ENCODE data around the gene GSN. TPM values are rescaled to one million over a fixed set of nuclear protein-coding genes. Genes with fewer than 3 reads are reported as not detected.

The GSN gene
- total RNA-seq, 1 experiment from 2014 or later, result 43.4 TPM

DNA sequence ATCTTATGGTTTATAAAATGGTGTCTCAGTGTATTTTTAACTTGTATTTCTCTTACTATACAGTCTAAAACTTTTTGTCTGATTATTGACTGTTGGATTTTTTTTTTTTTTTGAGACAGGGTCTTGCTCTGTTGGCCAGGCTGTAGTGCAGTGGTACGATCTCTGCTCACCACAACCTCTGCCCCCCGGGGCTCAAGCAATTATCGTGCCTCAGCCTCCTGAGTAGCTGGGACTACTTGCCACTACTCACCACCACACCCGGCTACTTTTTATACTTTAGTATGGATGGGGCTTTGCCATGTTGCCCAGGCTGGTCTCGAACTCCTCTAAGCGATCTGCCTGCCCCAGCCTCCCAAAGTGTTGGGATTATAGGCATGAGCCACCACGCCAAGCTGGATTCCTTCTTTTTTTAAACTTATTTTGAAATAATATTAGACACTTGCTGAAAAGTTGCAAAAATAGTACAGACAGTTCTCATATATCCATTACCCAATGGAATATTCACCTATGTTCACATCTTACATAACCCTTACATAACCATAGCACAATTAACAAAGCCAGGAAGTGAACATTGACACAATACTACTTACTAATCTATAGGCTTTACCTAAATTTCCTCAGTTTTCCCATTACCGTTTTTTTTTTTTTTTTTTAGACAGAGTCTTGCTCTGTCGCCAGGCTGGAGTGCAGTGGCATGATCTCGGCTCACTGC, 54.9 kb downstream of the GSN start:
- Histone ChIP-seq H3K27ac (no peak overlapping the region), H3K4me1 (peaks cover 14% of the 10 kb centered on the region), H3K4me3 (no peak overlapping the region), H3K36me3 (no peaks in the 10 kb centered on the region), H3K9me3 (replicated peaks) (no peaks in the 10 kb centered on the region), H3K27me3 (no peaks in the 10 kb centered on the region)
- no peak for DNase-seq

DNA sequence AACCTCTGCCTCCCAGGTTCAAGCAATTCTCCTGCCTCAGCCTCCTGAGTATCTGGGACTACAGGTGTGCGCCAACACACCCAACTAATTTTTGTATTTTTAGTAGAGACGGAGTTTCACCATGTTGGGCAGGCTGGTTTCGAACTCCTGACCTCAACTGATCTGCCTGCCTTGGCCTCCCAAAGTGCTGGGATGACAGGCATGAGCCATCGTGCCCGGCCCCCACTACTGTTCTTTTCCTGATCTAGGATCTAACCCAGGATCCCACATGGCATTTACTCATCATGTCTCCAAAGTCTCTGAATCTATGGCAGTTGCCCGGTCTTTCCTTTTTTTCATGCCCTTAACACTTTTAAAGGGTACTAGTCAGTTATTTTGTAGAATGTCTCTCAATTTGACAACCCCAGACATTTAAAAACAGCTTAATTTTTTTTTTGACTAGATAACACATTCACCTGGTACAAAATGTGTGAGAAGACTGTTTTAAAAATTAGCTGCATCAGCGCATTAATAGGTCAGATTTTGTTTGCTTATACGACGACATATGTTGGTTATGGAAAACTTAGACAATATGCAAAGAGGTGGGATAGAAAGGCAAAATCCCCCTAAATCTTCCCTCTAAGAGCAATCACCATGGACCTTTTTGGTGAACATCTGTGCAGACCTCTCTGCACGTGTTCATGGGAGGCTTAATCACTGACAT, 55.6 kb downstream of the GSN start:
- no peaks in the 10 kb centered on the region for H3K9me3 ChIP-seq (replicated peaks)
- no peak for DNase-seq
- H3K4me3 ChIP-seq, result no peak overlapping the region
- H3K27me3 ChIP-seq, result no peaks in the 10 kb centered on the region
- no peaks in the 10 kb centered on the region for H3K36me3 ChIP-seq
- H3K27ac ChIP-seq, result no peak overlapping the region
- peaks cover 14% of the 10 kb centered on the region for H3K4me1 ChIP-seq

DNA sequence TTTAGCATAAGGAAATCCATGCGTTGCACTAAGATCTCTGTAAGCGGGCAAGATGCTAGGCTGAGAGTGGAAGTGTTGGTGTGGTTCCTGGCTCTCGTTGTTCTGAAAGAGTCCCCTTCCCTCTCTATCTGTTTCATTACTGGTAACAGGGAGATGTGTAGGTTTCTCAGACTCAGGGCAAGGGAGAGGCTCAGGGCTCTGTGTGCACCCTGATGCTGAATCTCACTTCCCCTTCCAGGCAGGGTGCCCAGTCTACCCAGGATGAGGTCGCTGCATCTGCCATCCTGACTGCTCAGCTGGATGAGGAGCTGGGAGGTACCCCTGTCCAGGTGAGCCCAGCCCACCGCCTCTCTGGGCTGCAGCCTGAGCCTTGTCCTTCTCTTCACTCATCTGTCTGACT, 56.4 kb downstream of the GSN start:
- H3K4me1 ChIP-seq, result peaks cover 12% of the 10 kb centered on the region
- no peaks in the 10 kb centered on the region for H3K36me3 ChIP-seq
- no peak overlapping the region for H3K27ac ChIP-seq
- DNase-seq, result no peak
- H3K4me3 ChIP-seq, result no peak overlapping the region
- H3K9me3 ChIP-seq (replicated peaks), result no peaks in the 10 kb centered on the region
- H3K27me3 ChIP-seq, result no peaks in the 10 kb centered on the region

DNA sequence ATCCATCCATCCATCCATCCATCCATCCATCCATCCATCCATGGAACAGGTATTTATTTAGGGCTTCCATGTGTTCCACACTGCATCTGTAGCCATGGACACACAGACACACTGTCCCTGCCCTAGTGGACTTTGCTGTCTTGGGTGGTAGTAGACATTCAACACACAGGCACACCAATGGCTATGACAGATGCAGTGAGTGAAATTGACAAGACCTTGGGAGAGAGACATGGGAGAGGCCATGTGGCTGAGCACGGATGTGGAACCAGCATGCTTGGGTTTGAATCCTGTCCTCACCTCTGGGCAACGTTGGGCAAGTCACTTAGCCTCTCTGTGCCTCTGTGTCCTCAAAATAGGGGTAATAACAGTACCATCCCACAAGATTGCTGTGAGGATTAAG, 56.8 kb downstream of the GSN start:
- Histone ChIP-seq H3K27me3 (no peaks in the 10 kb centered on the region), H3K36me3 (no peaks in the 10 kb centered on the region), H3K4me3 (no peak overlapping the region), H3K9me3 (replicated peaks) (no peaks in the 10 kb centered on the region), H3K4me1 (peaks cover 7% of the 10 kb centered on the region; the same call in 1 of the 2 replicates), H3K27ac (no peak overlapping the region)
- DNase-seq, result no peak

DNA sequence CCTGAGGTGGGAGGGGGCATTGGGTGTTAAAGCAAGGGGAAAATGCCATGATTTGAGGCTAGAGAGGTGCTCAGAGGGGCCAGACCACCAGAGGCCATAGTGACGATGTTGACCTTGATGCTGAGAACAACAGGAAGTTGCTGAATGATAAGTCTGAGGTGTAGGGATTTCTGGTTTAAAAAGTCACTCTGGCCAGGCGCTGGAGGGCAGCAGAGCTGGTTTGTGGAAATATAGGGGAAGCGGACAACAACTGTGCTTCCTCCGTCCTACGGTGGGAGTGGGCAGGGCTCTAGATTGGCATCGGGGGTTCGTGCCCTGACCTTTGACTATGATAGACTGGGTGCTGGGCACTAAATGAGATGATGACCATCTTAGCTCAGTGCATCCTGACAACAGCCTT, 57.4 kb downstream of the GSN start:
- Histone ChIP-seq H3K27ac (no peak overlapping the region), H3K9me3 (replicated peaks) (no peaks in the 10 kb centered on the region), H3K27me3 (no peaks in the 10 kb centered on the region), H3K36me3 (no peaks in the 10 kb centered on the region), H3K4me3 (no peak overlapping the region), H3K4me1 (peaks cover 5% of the 10 kb centered on the region; the same call in 1 of the 2 replicates)
- no peak for DNase-seq

DNA sequence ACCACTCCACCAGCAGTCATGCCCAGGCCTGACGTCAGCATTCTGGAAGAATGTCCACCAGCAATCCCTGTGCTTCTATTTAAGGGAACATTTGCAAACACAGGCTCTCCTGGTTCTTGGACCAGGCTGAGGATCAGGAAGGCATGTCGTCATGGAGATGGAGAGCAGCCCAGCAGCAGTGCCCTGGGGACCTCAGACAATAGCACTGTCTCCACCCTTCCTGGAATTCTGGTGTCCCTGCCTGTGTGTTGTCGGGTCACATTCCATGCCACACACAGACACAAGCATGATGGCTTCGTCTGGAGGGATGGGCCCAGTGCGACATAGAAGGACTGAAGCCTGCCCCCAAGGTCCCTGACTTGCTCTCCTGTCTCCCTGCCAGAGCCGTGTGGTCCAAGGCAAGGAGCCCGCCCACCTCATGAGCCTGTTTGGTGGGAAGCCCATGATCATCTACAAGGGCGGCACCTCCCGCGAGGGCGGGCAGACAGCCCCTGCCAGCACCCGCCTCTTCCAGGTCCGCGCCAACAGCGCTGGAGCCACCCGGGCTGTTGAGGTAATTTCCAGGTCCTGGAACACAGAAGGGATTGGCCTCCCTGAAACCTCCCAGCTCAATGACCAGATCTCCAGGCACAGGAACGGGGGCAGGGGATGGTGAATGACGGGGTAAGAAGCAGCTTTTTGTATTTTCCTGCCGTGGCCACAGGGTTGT, 58.3 kb downstream of the GSN start:
- DNase-seq, result peak in 1 of 2 experiments; percentile 30
- Histone ChIP-seq H3K27me3 (no peaks in the 10 kb centered on the region), H3K36me3 (no peaks in the 10 kb centered on the region), H3K4me1 (peaks cover 5% of the 10 kb centered on the region; the same call in 1 of the 2 replicates), H3K9me3 (replicated peaks) (no peaks in the 10 kb centered on the region), H3K4me3 (no peak overlapping the region), H3K27ac (no peak overlapping the region)

DNA sequence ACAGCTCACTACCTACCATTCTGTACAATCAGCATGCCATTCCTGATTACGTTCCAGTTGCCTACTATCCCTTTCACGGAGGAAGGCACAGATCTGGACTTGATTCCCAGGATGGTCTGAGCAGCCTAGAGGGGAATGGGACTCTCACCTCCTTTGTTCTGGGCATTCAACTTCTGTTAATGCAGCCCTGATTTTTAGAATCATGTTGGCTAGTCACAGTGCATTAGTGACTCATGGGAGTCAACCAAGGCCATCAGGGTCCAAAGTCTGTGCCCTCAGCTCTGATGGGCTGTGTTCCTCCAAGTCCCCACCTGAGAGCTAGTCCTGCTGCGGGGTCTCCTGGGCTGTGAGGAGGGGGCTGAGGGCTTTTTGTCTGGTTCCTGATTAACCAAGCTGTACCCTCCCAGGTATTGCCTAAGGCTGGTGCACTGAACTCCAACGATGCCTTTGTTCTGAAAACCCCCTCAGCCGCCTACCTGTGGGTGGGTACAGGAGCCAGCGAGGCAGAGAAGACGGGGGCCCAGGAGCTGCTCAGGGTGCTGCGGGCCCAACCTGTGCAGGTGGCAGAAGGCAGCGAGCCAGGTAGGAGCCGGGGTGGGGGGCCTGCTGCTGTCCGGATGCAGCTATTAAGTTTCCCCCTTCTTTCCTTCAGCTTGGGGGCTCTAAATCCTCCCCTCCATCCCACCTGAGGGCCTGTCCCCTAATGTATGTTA, 59.1 kb downstream of the GSN start:
- DNase-seq, result no peak
- Histone ChIP-seq H3K36me3 (no peaks in the 10 kb centered on the region), H3K9me3 (replicated peaks) (no peaks in the 10 kb centered on the region), H3K4me3 (no peak overlapping the region), H3K27ac (no peak overlapping the region), H3K27me3 (no peaks in the 10 kb centered on the region), H3K4me1 (peaks cover 5% of the 10 kb centered on the region; the same call in 1 of the 2 replicates)

DNA sequence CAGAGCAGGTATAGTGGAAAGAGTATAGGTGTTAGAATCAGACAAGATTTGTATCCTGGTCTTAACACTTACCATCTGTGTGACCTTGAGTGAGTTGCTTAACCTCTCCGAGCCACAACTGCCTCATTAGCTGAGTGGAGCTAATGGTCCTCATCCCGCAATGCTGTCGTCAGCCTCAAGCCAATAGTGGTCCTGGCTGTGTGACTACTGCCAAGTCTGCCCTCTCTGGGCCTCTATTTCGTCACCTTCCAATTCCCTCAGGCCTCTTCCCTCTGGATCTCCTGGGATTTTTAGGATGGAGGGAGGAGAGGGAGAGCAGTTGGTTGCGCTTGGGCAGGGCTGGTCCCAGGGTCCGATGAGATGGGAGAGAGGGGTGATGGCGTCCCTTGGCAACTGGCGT, 60.5 kb downstream of the GSN start:
- H3K4me3 ChIP-seq, result no peak overlapping the region
- no peaks in the 10 kb centered on the region for H3K27me3 ChIP-seq
- no peaks in the 10 kb centered on the region for H3K9me3 ChIP-seq (replicated peaks)
- no peak for DNase-seq
- peaks cover 5% of the 10 kb centered on the region; the same call in 1 of the 2 replicates for H3K4me1 ChIP-seq
- H3K27ac ChIP-seq, result no peak overlapping the region
- no peaks in the 10 kb centered on the region for H3K36me3 ChIP-seq

DNA sequence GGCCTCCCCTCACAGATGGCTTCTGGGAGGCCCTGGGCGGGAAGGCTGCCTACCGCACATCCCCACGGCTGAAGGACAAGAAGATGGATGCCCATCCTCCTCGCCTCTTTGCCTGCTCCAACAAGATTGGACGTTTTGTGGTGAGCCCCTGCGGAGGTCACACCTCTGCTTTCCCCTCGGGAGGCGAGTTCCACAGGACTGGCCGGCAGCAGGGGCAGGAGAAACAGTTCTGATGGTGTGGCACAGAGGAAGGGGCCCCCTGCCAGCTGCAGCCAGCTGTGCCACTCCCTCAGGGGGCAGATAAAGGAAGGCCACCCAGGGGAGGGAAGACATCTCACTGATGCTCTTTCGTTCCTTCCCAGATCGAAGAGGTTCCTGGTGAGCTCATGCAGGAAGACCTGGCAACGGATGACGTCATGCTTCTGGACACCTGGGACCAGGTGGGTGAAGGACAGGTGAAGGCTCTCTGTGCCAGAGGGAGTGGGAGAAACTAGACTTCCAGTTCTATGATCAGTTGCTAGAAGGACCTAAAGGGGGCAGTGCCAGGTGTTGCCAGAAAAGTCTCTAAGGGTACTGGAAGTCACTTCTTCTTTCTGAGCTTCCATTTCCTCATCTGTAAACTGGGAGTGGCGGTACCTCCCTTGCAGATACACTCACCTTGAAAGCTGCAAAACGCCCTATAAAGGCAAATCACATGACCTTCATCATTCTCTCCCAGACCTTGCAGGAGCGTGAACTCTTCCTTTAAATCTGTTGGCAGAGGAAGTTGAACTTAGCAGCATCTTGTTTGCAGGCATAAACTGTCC, 61.1 kb downstream of the GSN start:
- H3K27ac ChIP-seq, result no peak overlapping the region
- H3K4me1 ChIP-seq, result peaks cover 5% of the 10 kb centered on the region; the same call in 1 of the 2 replicates
- H3K9me3 ChIP-seq (replicated peaks), result no peaks in the 10 kb centered on the region
- H3K4me3 ChIP-seq, result no peak overlapping the region
- DNase-seq, result no peak
- H3K27me3 ChIP-seq, result no peaks in the 10 kb centered on the region
- no peaks in the 10 kb centered on the region for H3K36me3 ChIP-seq

DNA sequence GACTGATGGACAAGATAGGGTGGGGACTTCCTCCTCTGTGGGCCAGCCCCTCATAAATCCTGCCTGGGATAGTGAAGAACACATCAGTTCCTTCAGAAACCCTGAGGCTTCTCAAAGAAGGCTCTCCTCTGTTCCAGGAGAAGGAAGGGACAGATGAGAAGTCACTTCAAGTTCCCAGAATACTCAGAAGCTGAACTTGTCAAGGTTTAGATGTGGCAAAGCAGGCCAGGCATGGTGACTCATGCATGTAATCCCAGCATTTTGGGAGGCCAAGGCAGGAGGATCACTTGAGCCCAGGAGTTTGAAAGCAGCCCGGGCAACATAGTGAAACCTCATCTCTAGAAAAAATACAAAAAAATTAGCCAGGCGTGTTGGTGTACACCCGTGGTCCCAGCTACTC, 63.6 kb downstream of the GSN start:
- Histone ChIP-seq H3K27ac (no peak overlapping the region), H3K4me3 (no peak overlapping the region), H3K36me3 (no peaks in the 10 kb centered on the region)

DNA sequence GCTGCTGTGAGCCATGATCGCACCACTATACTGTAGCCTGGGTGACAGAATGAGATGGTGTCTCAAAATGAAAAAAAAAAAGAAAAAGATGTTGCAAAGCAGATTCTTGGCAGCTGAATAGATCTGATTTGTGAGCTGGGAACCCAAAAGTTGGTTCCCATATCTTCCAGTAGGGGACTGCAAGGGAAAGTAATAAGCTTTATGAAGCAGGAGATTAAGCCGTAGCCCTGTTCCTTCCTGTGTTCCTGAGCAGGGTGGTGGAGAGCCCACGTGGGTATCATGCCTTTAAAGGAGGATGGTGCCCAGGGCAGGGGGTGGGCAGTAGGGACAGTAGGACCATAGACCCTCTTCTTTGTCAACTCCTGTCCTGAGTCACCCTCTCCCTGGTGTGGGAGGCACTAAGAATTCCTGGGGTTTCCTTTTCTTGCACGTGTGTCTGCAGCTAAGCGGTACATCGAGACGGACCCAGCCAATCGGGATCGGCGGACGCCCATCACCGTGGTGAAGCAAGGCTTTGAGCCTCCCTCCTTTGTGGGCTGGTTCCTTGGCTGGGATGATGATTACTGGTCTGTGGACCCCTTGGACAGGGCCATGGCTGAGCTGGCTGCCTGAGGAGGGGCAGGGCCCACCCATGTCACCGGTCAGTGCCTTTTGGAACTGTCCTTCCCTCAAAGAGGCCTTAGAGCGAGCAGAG, 64.2 kb downstream of the GSN start:
- no peaks in the 10 kb centered on the region for H3K9me3 ChIP-seq (replicated peaks)
- no peaks in the 10 kb centered on the region for H3K27me3 ChIP-seq
- H3K4me1 ChIP-seq, result no peaks in the 10 kb centered on the region
- no peak for DNase-seq
- H3K27ac ChIP-seq, result no peak overlapping the region
- no peaks in the 10 kb centered on the region for H3K36me3 ChIP-seq
- H3K4me3 ChIP-seq, result no peak overlapping the region

More for the DNA sequence above, 63.6 kb downstream of the GSN start:
- H3K27me3 ChIP-seq, result no peaks in the 10 kb centered on the region
- no peaks in the 10 kb centered on the region for H3K9me3 ChIP-seq (replicated peaks)
- no peak for DNase-seq
- H3K4me1 ChIP-seq, result no peaks in the 10 kb centered on the region; the same call in 1 of the 2 replicates

DNA sequence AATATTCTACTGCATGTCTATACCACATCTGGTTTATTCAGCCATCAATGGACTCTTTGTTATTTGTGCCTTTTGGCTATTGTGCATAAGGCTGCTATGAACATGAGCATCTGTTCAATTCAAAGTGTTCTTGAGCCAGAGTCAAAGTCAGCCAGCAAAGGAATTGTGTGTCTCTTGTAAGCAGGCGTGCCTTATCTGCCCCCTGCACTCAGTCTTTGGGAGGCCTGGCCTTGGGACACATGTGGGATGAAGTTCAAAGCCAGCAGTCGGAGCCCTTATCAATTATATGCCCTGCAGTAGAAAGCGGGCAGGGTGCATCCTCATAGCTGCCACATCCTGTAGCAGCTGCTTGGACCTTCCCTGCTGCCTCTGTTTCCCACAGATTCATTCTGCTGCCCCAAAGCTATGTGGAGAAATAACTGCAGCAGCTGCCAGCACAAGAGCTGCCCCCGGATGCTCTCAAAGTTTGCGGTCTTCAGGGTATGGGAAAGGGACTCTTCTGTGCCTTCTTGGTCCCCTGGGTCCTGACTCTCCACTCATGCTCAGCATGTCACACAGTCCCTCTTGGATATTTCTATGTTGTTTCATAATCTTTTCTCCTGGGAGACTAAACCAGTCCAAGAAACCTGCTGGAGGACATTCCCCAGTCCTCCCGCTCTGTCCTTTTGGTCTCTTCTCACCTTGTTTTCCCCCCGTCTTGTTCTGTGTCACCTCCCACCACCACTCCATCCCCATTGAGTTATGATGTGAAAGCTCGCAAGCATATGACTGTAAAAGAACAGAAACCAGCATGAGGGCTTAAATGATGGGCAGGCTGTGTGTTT, 66.2 kb downstream of the GSN start:
- Histone ChIP-seq H3K27me3 (no peaks in the 10 kb centered on the region), H3K36me3 (no peaks in the 10 kb centered on the region), H3K9me3 (replicated peaks) (no peaks in the 10 kb centered on the region), H3K4me3 (no peak overlapping the region), H3K27ac (no peak overlapping the region), H3K4me1 (no peaks in the 10 kb centered on the region)
- peak; percentile 32 to 63 for DNase-seq

DNA sequence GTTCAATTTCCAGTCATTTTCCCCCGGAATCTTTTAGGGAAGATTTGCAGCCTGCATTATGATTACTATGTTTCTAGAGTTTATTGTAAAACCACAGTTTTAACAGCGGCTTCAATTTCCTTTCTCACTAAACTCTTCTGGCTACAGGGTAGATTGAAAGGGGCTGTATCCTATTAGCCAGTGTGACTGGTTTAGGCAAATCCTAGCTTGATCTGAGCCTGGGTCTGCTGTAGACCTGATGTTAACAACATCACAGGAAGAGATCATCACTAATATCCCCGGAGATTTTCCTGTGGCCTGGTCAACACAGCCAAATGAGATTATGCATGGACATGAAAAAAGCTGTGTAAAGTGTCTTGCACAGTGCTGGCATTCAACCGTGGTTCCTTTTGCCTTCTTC, 68.7 kb downstream of the GSN start:
- H3K4me1 ChIP-seq, result no peaks in the 10 kb centered on the region
- H3K27ac ChIP-seq, result no peak overlapping the region
- no peaks in the 10 kb centered on the region for H3K9me3 ChIP-seq (replicated peaks)
- H3K36me3 ChIP-seq, result no peaks in the 10 kb centered on the region
- no peak for DNase-seq
- no peak overlapping the region for H3K4me3 ChIP-seq
- no peaks in the 10 kb centered on the region for H3K27me3 ChIP-seq

All from SJCRH30 (cell line).